Hepatocyte (in vitro differentiated cells): Measurements from ENCODE around the gene BIRC7. TPM values are rescaled to one million over a fixed set of nuclear protein-coding genes. Genes with fewer than 3 reads are reported as not detected.

Source experiments
- DNase-seq: peaks from one replicate; pipeline ENCODE4 v3.0.0-alpha.2; 2016; ENCODE audit warnings: low spot score
- H2AFZ ChIP-seq: fragments of 200-600 bp; sonication (generic); 2 replicates; pipeline ENCODE4 v1.6.0; 2016; ENCODE audit warnings: antibody characterized with exemption, mild to moderate bottlenecking
- H3K27ac ChIP-seq: fragments of 200-600 bp; sonication (generic); 2 replicates; pipeline ENCODE4 v1.5.1; 2016; ENCODE audit warnings: mild to moderate bottlenecking
- H3K27me3 ChIP-seq: fragments of 200-600 bp; sonication (generic); 2 replicates; pipeline ENCODE4 v1.6.1; 2016
- H3K36me3 ChIP-seq: fragments of 200-600 bp; sonication (generic); replicated peaks from 2 replicates; pipeline ENCODE4 v1.5.1; 2016; ENCODE audit warnings: low read depth; ENCODE audit not compliant: insufficient read depth
- H3K4me1 ChIP-seq: fragments of 200-600 bp; sonication (generic); 2 replicates; pipeline ENCODE4 v1.5.1; 2016; ENCODE audit warnings: mild to moderate bottlenecking, moderate library complexity; ENCODE audit not compliant: insufficient read depth
- H3K4me2 ChIP-seq: fragments of 200-600 bp; sonication (generic); 2 replicates; pipeline ENCODE4 v1.6.0; 2016
- H3K4me3 ChIP-seq: fragments of 200-600 bp; sonication (generic); 2 replicates; pipeline ENCODE4 v1.5.1; 2016; ENCODE audit warnings: mild to moderate bottlenecking
- H3K79me2 ChIP-seq: fragments of 200-600 bp; sonication (generic); 2 replicates; pipeline ENCODE4 v1.6.0; 2017; ENCODE audit warnings: mild to moderate bottlenecking
- H3K9me2 ChIP-seq: fragments of 200-600 bp; sonication (generic); replicated peaks from 2 replicates; pipeline ENCODE4 v1.6.0; 2017; ENCODE audit warnings: mild to moderate bottlenecking; ENCODE audit not compliant: insufficient read depth
- H3K9me3 ChIP-seq: fragments of 200-600 bp; sonication (generic); 2 replicates; pipeline ENCODE4 v1.5.1; 2016; ENCODE audit warnings: low read depth, mild to moderate bottlenecking
- H4K20me1 ChIP-seq: fragments of 200-600 bp; sonication (generic); 2 replicates; pipeline ENCODE4 v1.6.0; 2016; ENCODE audit warnings: mild to moderate bottlenecking; ENCODE audit not compliant: insufficient read depth, poor library complexity, severe bottlenecking
- CTCF ChIP-seq: fragments of 200-600 bp; sonication (generic); IDR thresholded peaks from 2 replicates; pipeline ENCODE4 v1.5.1; 2016; ENCODE audit warnings: antibody characterized with exemption, mild to moderate bottlenecking; ENCODE audit not compliant: poor library complexity
- EZH2 ChIP-seq: fragments of 200-600 bp; sonication (generic); IDR thresholded peaks from 2 replicates; pipeline ENCODE4 v1.6.1; 2016; ENCODE audit warnings: antibody characterized with exemption, mild to moderate bottlenecking, borderline replicate concordance
- EZH2phosphoT487 ChIP-seq: fragments of 200-600 bp; sonication (generic); IDR thresholded peaks from one replicate; pipeline ENCODE4 v1.6.1; 2018; ENCODE audit warnings: antibody characterized with exemption, mild to moderate bottlenecking, low read depth, moderate library complexity; ENCODE audit not compliant: unreplicated experiment, severe bottlenecking
- WGBS: methylation state at CpG from one replicate; pipeline ENCODE4 v1.1.6; 2016; ENCODE audit warnings: low lambda C conversion rate; ENCODE audit errors: missing lambda C conversion rate; 5-methylcytosine and 5-hydroxymethylcytosine counted together
- microRNA counts: library from miRNA; unstranded; fragments of <30 nt; microRNA quantifications from one replicate; lab custom pipeline; 2017
- microRNA-seq: library from miRNA; unstranded; fragments of <30 nt; microRNA quantifications from one replicate; pipeline ENCODE4, GENCODE V29; 2017
- polyA plus RNA-seq: library from polyadenylated mRNA; unstranded; fragments of >200 nt; fragmentation: Nextera tagmentation; extraction: Ambion mirVana; gene quantifications from 2 replicates; pipeline ENCODE4 v1.2.1, GENCODE V29; 2016
- small RNA-seq: library from RNA; depleted of rRNA; stranded (forward); fragments of <200 nt; gene quantifications from one replicate; pipeline ENCODE3, GENCODE V24; 2014
- total RNA-seq: library from RNA; depleted of rRNA; stranded (reverse); fragments of >200 nt; gene quantifications from 2 replicates; pipeline ENCODE4 v1.2.3, GENCODE V29; 2014

BIRC7 gene
- total and polyA plus RNA-seq, 2 experiments from 2014 or later = 0.43 to 2.0 TPM

GRCh38 chr20:63287697-63288580 is 52.2 kb downstream of the BIRC7 start:
- Histone ChIP-seq H4K20me1 (no peaks in the 10 kb centered on the region), H3K79me2 (no peaks in the 10 kb centered on the region), H3K9me2 (no peaks in the 10 kb centered on the region), H3K27ac (no peak overlapping the region), H2AFZ (no peak overlapping the region), H3K27me3 (no peaks in the 10 kb centered on the region), H3K4me1 (peaks cover 3% of the 10 kb centered on the region), H3K9me3 (no peaks in the 10 kb centered on the region), H3K36me3 (no peaks in the 10 kb centered on the region), H3K4me3 (no peak overlapping the region), H3K4me2 (no peak overlapping the region)
- 96% methylated on average over 43 of the region's 55 CpGs for WGBS
- no peak for DNase-seq
- TF ChIP-seq EZH2 (no peak), CTCF (no peak), EZH2phosphoT487 (no peak)

GRCh38 chr20:63288581-63289251 is 53.0 kb downstream of the BIRC7 start:
- no peak overlapping the region for H3K27ac ChIP-seq
- no peaks in the 10 kb centered on the region for H3K9me2 ChIP-seq
- no peak overlapping the region for H2AFZ ChIP-seq
- H3K4me1 ChIP-seq = peaks cover 3% of the 10 kb centered on the region
- TF ChIP-seq EZH2phosphoT487 = no peak
- TF ChIP-seq EZH2 = no peak
- TF ChIP-seq CTCF = no peak
- no peak for DNase-seq
- H3K9me3 ChIP-seq = no peaks in the 10 kb centered on the region
- no peaks in the 10 kb centered on the region for H3K36me3 ChIP-seq
- H3K4me3 ChIP-seq = no peak overlapping the region
- no peak overlapping the region for H3K4me2 ChIP-seq
- no peaks in the 10 kb centered on the region for H3K79me2 ChIP-seq
- WGBS = 95% methylated on average over 28 of the region's 28 CpGs
- H3K27me3 ChIP-seq = no peaks in the 10 kb centered on the region
- no peaks in the 10 kb centered on the region for H4K20me1 ChIP-seq

- Histone ChIP-seq H3K4me1 (peaks cover 3% of the 10 kb centered on the region), H3K27me3 (no peaks in the 10 kb centered on the region), H2AFZ (no peak overlapping the region), H3K36me3 (no peaks in the 10 kb centered on the region), H3K4me3 (no peak overlapping the region), H3K4me2 (no peak overlapping the region), H3K27ac (no peak overlapping the region), H3K79me2 (no peaks in the 10 kb centered on the region), H3K9me2 (no peaks in the 10 kb centered on the region), H3K9me3 (no peaks in the 10 kb centered on the region), H4K20me1 (no peaks in the 10 kb centered on the region)
- DNase-seq = no peak
- WGBS = 94% methylated on average over 25 of the region's 25 CpGs
- no peak for TF ChIP-seq EZH2phosphoT487
- TF ChIP-seq CTCF = no peak
- no peak for TF ChIP-seq EZH2
Observed at GRCh38 chr20:63289311-63290135, 53.8 kb downstream of the BIRC7 start.

MicroRNAs within 50 kb of the gene (microRNA counts, 767-probe panel; counts per million panel counts)
- microRNA hsa-miR-3196 (lab: Ali Mortazavi, UCI) = not detected

Small RNA genes within 50 kb of the gene (microRNA-seq; reads per million reads assigned to microRNA genes)
- gene MIR3196 = not detected
- gene MIR4326 = 4.9 reads per million, percentile 8 among the genes with 10 or more reads in this experiment

Small RNA genes within 50 kb of the gene (small RNA-seq; reads per million reads assigned to genes)
- not detected for gene MIR3196
- gene MIR4326 = 1.9 reads per million, percentile 85 among the genes with 10 or more reads in this experiment

Other genes with a start within 250 kb of the BIRC7 start
- not detected in 2 replicates for gene BHLHE23, start 228.9 kb upstream of the BIRC7 start, total RNA-seq
- gene BHLHE23, start 228.9 kb upstream of the BIRC7 start, polyA plus RNA-seq = not detected in 2 replicates
- 35.9 and 36.0 TPM in 2 replicates for gene YTHDF1, start 19.8 kb upstream of the BIRC7 start, total RNA-seq
- gene YTHDF1, start 19.8 kb upstream of the BIRC7 start, polyA plus RNA-seq = 51.2 and 57.4 TPM in 2 replicates
- gene NKAIN4, start 18.6 kb downstream of the BIRC7 start, total RNA-seq = 13.5 and 23.0 TPM in 2 replicates
- gene NKAIN4, start 18.6 kb downstream of the BIRC7 start, polyA plus RNA-seq = 21.0 and 22.9 TPM in 2 replicates
- 54.9 and 78.2 TPM in 2 replicates for gene ARFGAP1, start 36.9 kb downstream of the BIRC7 start, total RNA-seq
- gene ARFGAP1, start 36.9 kb downstream of the BIRC7 start, polyA plus RNA-seq = 99.0 and 134 TPM in 2 replicates
- not detected in 2 replicates for gene COL20A1, start 57.3 kb downstream of the BIRC7 start, total RNA-seq
- gene COL20A1, start 57.3 kb downstream of the BIRC7 start, polyA plus RNA-seq = not detected in 2 replicates
- 0.12 TPM in 1 of 2 replicates, not detected in the other for gene CHRNA4, start 125.4 kb downstream of the BIRC7 start, total RNA-seq
- gene CHRNA4, start 125.4 kb downstream of the BIRC7 start, polyA plus RNA-seq = 0.25 TPM in 1 of 2 replicates, not detected in the other
- 2.9 and 3.5 TPM in 2 replicates for gene KCNQ2, start 236.8 kb downstream of the BIRC7 start, total RNA-seq
- gene KCNQ2, start 236.8 kb downstream of the BIRC7 start, polyA plus RNA-seq = 4.3 and 5.4 TPM in 2 replicates